ENCODE results near the gene CCDC86. TPM values are rescaled to one million over a fixed set of nuclear protein-coding genes. Genes with fewer than 3 reads are reported as not detected.

The CCDC86 gene
- total and polyA plus RNA-seq, 10 of the 15 experiments (the other 5 are each of a cell fraction or from before 2014, with no cell fraction given) = 2.0 to 87.2 (median 38.7) TPM

- POLR2A ChIA-PET = no interaction called here
- TF ChIP-seq IKZF1 (conservative IDR thresholded peaks at IDR 0.05) (peak; percentile 69), SMC3 (IDR thresholded peaks at IDR 0.05; ENCODE audit: borderline replicate concordance, low read length) (peak; percentile 85), POLR2AphosphoS5 (IDR thresholded peaks at IDR 0.05; ENCODE audit: low read length) (peak; percentile 42; the same call in 1 of the 2 replicates), TAF1 (IDR thresholded peaks at IDR 0.05; ENCODE audit: borderline replicate concordance, low read depth, low read length) (no peak), YY1 (IDR thresholded peaks at IDR 0.05; ENCODE audit: low read depth, low read length) (peak; percentile 55; the same call in 1 of the 2 replicates), RUNX3 (IDR thresholded peaks at IDR 0.05; ENCODE audit: low read length) (0 out of 2 replicates have a peak, but pooled peaks have one; percentile 10), IKZF2 (IDR thresholded peaks at IDR 0.05) (peak; percentile 65 to 81; a peak in 3 of 4 replicates), ELK1 (IDR thresholded peaks at IDR 0.05; ENCODE audit: low read depth, low read length) (no peak), HDGF (IDR thresholded peaks at IDR 0.05) (no peak), EED (IDR thresholded peaks at IDR 0.05; ENCODE audit: low read depth) (peak; percentile 48; the same call in 1 of the 2 replicates), SIX5 (IDR thresholded peaks at IDR 0.05; ENCODE audit: low read depth, low read length, severe bottlenecking) (no peak), CTCF (IDR thresholded peaks at IDR 0.05 in 2 of 3, conservative IDR thresholded peaks at IDR 0.05 in 1 of 3; ENCODE audit: control insufficient read depth in 2 of 3, extremely low read depth in 1 of 3, insufficient read depth in 1 of 3, low read depth in 3 of 3, low read length in 3 of 3) (peak; percentile 85 to 98 (median 94)), POU2F2 (IDR thresholded peaks at IDR 0.05; ENCODE audit: borderline replicate concordance, low read depth, low read length) (peak; percentile 35; the same call in 1 of the 3 replicates), RAD21 (IDR thresholded peaks at IDR 0.05; ENCODE audit: insufficient read depth, low read depth, low read length) (peak; percentile 64), JUNB (IDR thresholded peaks at IDR 0.05) (no peak), RELB (IDR thresholded peaks at IDR 0.05; ENCODE audit: low read depth) (peak; percentile 61)
Measured at GRCh38 chr11:60899046-60899936, 57.4 kb downstream of the CCDC86 start.

More at GRCh38 chr11:60899046-60899936, 57.4 kb downstream of the CCDC86 start:
- H2AFZ ChIP-seq (ENCODE audit: control insufficient read depth, low read depth, low read length) = no peak overlapping the region
- FAIRE-seq (peak; percentile 52), DNase-seq (ENCODE audit: low read depth, low spot score) (no peak), ATAC-seq (peak; percentile 93)
- RAD21 ChIA-PET (ENCODE audit: unreplicated experiment) = interaction anchor here (1.1 to 2.6 kb wide), 8 partner anchors 12 to 230 kb away, joined by 3 to 12 read pairs (median 4); partner anchors contain the start of gene TMEM109
- no peak overlapping the region for H3K4me2 ChIP-seq (ENCODE audit: control insufficient read depth, insufficient read depth)
- intact Hi-C loops (cut with micrococcal nuclease; ENCODE audit: unreplicated experiment) = loop anchor here (1.0 to 5.0 kb wide), 4 partner anchors 54 to 197 kb away; no protein-coding TSS in a partner anchor
- H3K9ac ChIP-seq (ENCODE audit: control insufficient read depth, insufficient read depth, low read length) = no peak overlapping the region
- no peaks in the 10 kb centered on the region; the same call in 1 of the 2 replicates for H3K4me1 ChIP-seq (ENCODE audit: control insufficient read depth, insufficient read depth, low read length)
- SMC1A ChIA-PET (ENCODE audit: uncharacterized antibody, unreplicated experiment) = interaction anchor here (0.6 to 8.0 kb wide), 18 partner anchors 8 to 288 kb away, joined by 3 to 57 read pairs (median 4); partner anchors contain the start of gene TMEM109
- peaks cover 14% of the 10 kb centered on the region for H3K79me2 ChIP-seq (ENCODE audit: control insufficient read depth, insufficient read depth, low read length)
- 41% methylated on average over 12 of the region's 12 CpGs for WGBS (ENCODE audit: insufficient coverage, insufficient replicate concordance, low lambda C conversion rate, missing lambda C conversion rate)
- in situ Hi-C loops (cut with MboI) = loop anchor here (5.0 kb wide), 1 partner anchor 62 kb away; no protein-coding TSS in a partner anchor
- H3K9me3 ChIP-seq (replicated peaks; ENCODE audit: control insufficient read depth, insufficient read depth, low read length) = no peaks in the 10 kb centered on the region
- peaks cover 9% of the 10 kb centered on the region for H4K20me1 ChIP-seq (ENCODE audit: control insufficient read depth, insufficient read depth)
- no peaks in the 10 kb centered on the region for H3K27me3 ChIP-seq (replicated peaks in 1 of 2; ENCODE audit: control insufficient read depth in 2 of 2, insufficient read depth in 2 of 2, low read length in 1 of 2)
- peaks cover 30 to 52% of the 10 kb centered on the region in 2 experiments for H3K36me3 ChIP-seq (ENCODE audit: control insufficient read depth in 2 of 2, insufficient read depth in 2 of 2, low read length in 1 of 2)
- no peak overlapping the region for H3K4me3 ChIP-seq
- CTCF ChIA-PET = interaction anchor here (0.6 to 11.5 kb wide), 33 partner anchors 9 to 634 kb away, joined by 3 to 135 read pairs (median 6); partner anchors contain the start of genes PTGDR2 and TMEM109
- no TSS peak for BruUV-seq (replicated peaks)
- H3K27ac ChIP-seq (ENCODE audit: control insufficient read depth, insufficient read depth) = no peak overlapping the region

Data from GM12878 (cell line).